ENCODE results near the gene HECTD1.
A peak's percentile ranks its signal among the peaks of the same experiment; 100 is the strongest.

DNA sequence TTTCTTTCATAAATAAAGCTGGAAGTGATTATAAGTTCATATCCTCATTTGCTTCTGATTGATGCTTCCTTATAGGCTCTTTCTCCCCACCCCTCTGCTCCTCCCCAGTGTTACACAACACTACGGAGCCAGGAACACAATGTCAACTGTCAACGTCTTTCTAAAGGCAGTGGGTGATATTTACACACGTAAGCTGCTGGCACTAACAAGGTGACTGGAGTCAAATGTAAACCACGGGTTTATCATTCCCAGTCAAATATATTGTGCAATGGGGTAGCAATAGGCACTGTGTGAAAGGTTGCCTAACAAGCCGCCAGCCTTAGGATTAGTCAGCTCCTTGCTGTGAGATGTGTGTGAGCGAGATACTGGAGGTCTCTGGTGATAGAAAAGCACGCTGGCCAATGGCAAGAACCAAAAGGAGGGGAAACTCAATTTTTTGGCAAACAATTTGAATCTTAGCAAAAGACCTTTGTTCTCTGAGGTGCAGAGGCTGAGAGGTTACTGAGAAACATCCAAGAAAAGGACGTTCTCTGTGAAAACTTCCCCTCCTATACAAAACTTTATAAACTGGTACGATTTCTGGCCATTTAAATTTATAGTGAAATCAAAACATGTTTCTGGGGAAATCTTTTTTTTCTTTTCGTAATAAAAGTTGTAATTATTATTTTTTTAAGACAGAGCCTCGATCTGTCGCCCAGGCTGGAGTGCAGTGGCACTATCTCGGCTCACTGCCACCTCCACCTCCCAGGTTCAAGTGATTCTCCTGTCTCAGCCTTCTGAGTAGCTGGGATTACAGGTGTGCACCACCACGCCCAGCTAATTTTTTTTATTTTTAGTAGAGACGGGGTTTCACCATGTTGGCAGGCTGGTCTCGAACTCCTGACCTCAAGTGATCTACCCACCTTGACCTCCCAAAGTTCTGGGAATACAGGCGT, 22.3 kb upstream of the HECTD1 start:
- TF ChIP-seq, protein P1, sequence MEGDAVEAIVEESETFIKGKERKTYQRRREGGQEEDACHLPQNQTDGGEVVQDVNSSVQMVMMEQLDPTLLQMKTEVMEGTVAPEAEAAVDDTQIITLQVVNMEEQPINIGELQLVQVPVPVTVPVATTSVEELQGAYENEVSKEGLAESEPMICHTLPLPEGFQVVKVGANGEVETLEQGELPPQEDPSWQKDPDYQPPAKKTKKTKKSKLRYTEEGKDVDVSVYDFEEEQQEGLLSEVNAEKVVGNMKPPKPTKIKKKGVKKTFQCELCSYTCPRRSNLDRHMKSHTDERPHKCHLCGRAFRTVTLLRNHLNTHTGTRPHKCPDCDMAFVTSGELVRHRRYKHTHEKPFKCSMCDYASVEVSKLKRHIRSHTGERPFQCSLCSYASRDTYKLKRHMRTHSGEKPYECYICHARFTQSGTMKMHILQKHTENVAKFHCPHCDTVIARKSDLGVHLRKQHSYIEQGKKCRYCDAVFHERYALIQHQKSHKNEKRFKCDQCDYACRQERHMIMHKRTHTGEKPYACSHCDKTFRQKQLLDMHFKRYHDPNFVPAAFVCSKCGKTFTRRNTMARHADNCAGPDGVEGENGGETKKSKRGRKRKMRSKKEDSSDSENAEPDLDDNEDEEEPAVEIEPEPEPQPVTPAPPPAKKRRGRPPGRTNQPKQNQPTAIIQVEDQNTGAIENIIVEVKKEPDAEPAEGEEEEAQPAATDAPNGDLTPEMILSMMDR (IDR thresholded peaks at IDR 0.05): no peak
- peak; percentile 14 to 53 for TF ChIP-seq POLR2A (IDR thresholded peaks at IDR 0.05)

Measured in Peyer's patch (tissue), 4 donors.